Mesodermal cell (in vitro differentiated cells): ENCODE results near the gene PCDHA9.

Experiments used
- H3K27ac ChIP-seq: 2 replicates; pipeline ENCODE4 v1.7.0; 2013; ENCODE audit warnings: mild to moderate bottlenecking, low read depth, low read length, moderate library complexity; ENCODE audit not compliant: severe bottlenecking
- H3K36me3 ChIP-seq: 2 replicates; pipeline ENCODE4 v1.7.1; 2013; ENCODE audit warnings: mild to moderate bottlenecking, low read length, moderate library complexity; ENCODE audit not compliant: control insufficient read depth, insufficient read depth
- H3K4me1 ChIP-seq: one replicate; pipeline ENCODE4 v1.7.1; 2013; ENCODE audit warnings: mild to moderate bottlenecking, low read length; ENCODE audit not compliant: insufficient read depth, control insufficient read depth, poor library complexity, severe bottlenecking
- H3K4me3 ChIP-seq: 2 replicates; pipeline ENCODE4 v1.7.0; 2013; ENCODE audit warnings: low read length, control low read depth, mild to moderate bottlenecking; ENCODE audit not compliant: insufficient read depth, poor library complexity, severe bottlenecking; ENCODE audit errors: extremely low read depth
- H3K9me3 ChIP-seq: 2 replicates; pipeline ENCODE4 v1.7.1; 2013; ENCODE audit warnings: mild to moderate bottlenecking, low read length, moderate library complexity; ENCODE audit not compliant: control insufficient read depth
- WGBS, 2 experiments: methylation state at CpG; one replicate each; pipeline ENCODE4 v1.1.5; 2013; ENCODE audit warnings: missing lambda C conversion rate in 2 of 2; ENCODE audit not compliant: insufficient coverage in 2 of 2; 5-methylcytosine and 5-hydroxymethylcytosine counted together

Gene PCDHA9

DNA sequence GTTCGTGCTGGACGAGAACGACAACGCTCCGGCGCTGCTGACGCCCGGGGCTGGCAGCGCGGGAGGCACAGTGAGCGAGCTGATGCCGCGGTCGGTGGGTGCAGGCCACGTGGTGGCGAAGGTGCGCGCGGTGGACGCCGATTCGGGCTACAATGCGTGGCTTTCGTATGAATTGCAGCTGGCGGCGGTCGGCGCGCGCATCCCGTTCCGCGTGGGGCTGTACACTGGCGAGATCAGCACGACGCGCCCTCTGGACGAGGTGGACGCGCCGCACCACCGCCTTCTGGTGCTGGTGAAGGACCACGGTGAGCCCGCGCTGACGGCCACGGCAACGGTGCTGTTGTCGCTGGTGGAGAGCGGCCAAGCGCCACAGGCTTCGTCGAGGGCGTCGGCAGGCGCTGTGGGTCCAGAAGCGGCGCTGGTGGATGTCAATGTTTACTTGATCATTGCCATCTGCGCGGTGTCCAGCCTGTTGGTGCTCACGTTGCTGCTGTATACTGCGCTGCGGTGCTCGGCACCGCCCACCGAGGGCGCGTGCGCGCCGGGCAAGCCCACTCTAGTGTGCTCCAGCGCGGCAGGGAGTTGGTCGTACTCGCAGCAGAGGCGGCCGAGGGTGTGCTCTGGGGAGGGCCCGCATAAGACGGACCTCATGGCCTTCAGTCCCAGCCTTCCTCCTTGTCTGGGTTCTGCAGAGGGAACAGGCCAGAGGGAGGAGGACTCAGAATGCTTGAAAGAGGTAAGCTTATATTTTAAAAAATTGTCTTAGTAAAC is 35.9 kb downstream of the PCDHA9 start:
- peaks cover 17% of the 10 kb centered on the region for H3K36me3 ChIP-seq
- no peaks in the 10 kb centered on the region for H3K9me3 ChIP-seq
- no peak overlapping the region for H3K4me3 ChIP-seq
- no peaks in the 10 kb centered on the region for H3K4me1 ChIP-seq
- no peak overlapping the region for H3K27ac ChIP-seq
- WGBS, 2 experiments: 96 to 98% methylated on average over 77 to 78 of the region's 79 CpGs
